Ecto neural progenitor cell (in vitro differentiated cells): ENCODE data around the gene DUOX2.

Experiments used
- DNase-seq: peaks from one replicate; pipeline ENCODE4 v3.0.0-alpha.2; 2018; ENCODE audit warnings: low spot score

The DUOX2 gene

GRCh38 chr15:45114076-45114750, at the start of gene DUOX2, which contains the start of gene DUOXA2:
DUOX2 (minus strand) TSS chr15:45114172; CDS start chr15:45113411, 761 bp downstream.
DUOXA2 (plus strand) TSS chr15:45114326; CDS start chr15:45114606, 280 bp downstream.
- no peak for DNase-seq

GRCh38 chr15:45163508-45163856, 49.5 kb upstream of the DUOX2 start:
- no peak for DNase-seq

GRCh38 chr15:45162771-45163507, 49.0 kb upstream of the DUOX2 start:
- peak; percentile 86 for DNase-seq

GRCh38 chr15:45161666-45162065, 47.7 kb upstream of the DUOX2 start:
- DNase-seq, result no peak

GRCh38 chr15:45157974-45158373, 44.0 kb upstream of the DUOX2 start:
- DNase-seq, result no peak

- no peak for DNase-seq
Measured at GRCh38 chr15:45156744-45157455, 42.9 kb upstream of the DUOX2 start.

- no peak for DNase-seq
Measured at GRCh38 chr15:45155739-45156138, 41.8 kb upstream of the DUOX2 start.

GRCh38 chr15:45151998-45152828, 38.2 kb upstream of the DUOX2 start:
- DNase-seq, result no peak

GRCh38 chr15:45150997-45151396, 37.0 kb upstream of the DUOX2 start:
- DNase-seq, result no peak

- no peak for DNase-seq
Measured at GRCh38 chr15:45150481-45150880, 36.5 kb upstream of the DUOX2 start.

GRCh38 chr15:45149060-45149459, 35.1 kb upstream of the DUOX2 start:
- DNase-seq, result no peak

- no peak for DNase-seq
Measured at GRCh38 chr15:45148076-45149059, 34.4 kb upstream of the DUOX2 start.

GRCh38 chr15:45147606-45148005, 33.6 kb upstream of the DUOX2 start:
- no peak for DNase-seq

- no peak for DNase-seq
Measured at GRCh38 chr15:45146405-45146804, 32.4 kb upstream of the DUOX2 start.

GRCh38 chr15:45144775-45145174, 30.8 kb upstream of the DUOX2 start:
- DNase-seq, result no peak

- DNase-seq, result no peak
Measured at GRCh38 chr15:45143946-45144345, 30.0 kb upstream of the DUOX2 start.

- no peak for DNase-seq
Measured at GRCh38 chr15:45143056-45143455, 29.1 kb upstream of the DUOX2 start.

- DNase-seq, result no peak
Measured at GRCh38 chr15:45141386-45141785, 27.4 kb upstream of the DUOX2 start.

GRCh38 chr15:45140557-45141250, 26.7 kb upstream of the DUOX2 start:
- no peak for DNase-seq

GRCh38 chr15:45139770-45140169, 25.8 kb upstream of the DUOX2 start:
- DNase-seq, result no peak
